CD8-positive, alpha-beta memory T cell (primary cell): ENCODE measurements around the gene ZNF736. TPM values are rescaled to one million over a fixed set of nuclear protein-coding genes. Genes with fewer than 3 reads are reported as not detected.
"Not testable (repeated sequence)": the region's sequence is repeated elsewhere in the genome, so short reads cannot be mapped to it uniquely, and the experiment has no call there.

ENCODE experiments used
- CTCF ChIA-PET: fragments of 350-600 bp; sonication (Branson Sonifier 250); formaldehyde crosslinking; loops from one replicate; lab custom pipeline; 2021; ENCODE audit warnings: antibody characterized with exemption; lab: Charles Lee
- POLR2A ChIA-PET: fragments of 350-600 bp; sonication (Branson Sonifier 250); formaldehyde crosslinking; loops from one replicate; lab custom pipeline; 2021; ENCODE audit warnings: antibody characterized with exemption; lab: Charles Lee
- DNase-seq, 5 donors: peaks; one replicate each; pipeline versions ENCODE4 v3.0.0 to v3.0.0-alpha.2; 2020 to 2022; ENCODE audit warnings: mixed read lengths in 1 of 5
- H3K27ac ChIP-seq: one replicate; pipeline ENCODE4 v1.7.0; 2013; ENCODE audit warnings: low read depth, mild to moderate bottlenecking, low read length, moderate library complexity
- H3K27me3 ChIP-seq: 2 replicates; pipeline ENCODE4 v1.7.0; 2013; ENCODE audit warnings: low read length, mild to moderate bottlenecking; ENCODE audit not compliant: insufficient read depth, poor library complexity, severe bottlenecking
- H3K36me3 ChIP-seq: 2 replicates; pipeline ENCODE4 v1.7.0; 2013; ENCODE audit warnings: mild to moderate bottlenecking, low read length, moderate library complexity; ENCODE audit not compliant: insufficient read depth
- H3K4me1 ChIP-seq: 2 replicates; pipeline ENCODE4 v1.7.0; 2013; ENCODE audit warnings: mild to moderate bottlenecking, low read length, moderate library complexity; ENCODE audit not compliant: insufficient read depth
- H3K4me3 ChIP-seq: 2 replicates; pipeline ENCODE4 v1.7.0; 2013; ENCODE audit warnings: mild to moderate bottlenecking, low read length
- H3K9me3 ChIP-seq: 2 replicates; pipeline ENCODE4 v1.7.0; 2013; ENCODE audit warnings: mild to moderate bottlenecking, low read length
- H3K27ac Mint-ChIP-seq, 8 donors: one replicate each; pipeline ENCODE4 v1.8.0; 2020 to 2021; ENCODE audit warnings: mixed read lengths in 8 of 8, mild to moderate bottlenecking in 6 of 8, inconsistent platforms in 3 of 8, moderate library complexity in 3 of 8
- H3K27me3 Mint-ChIP-seq, 2 donors: one replicate each; pipeline ENCODE4 v1.8.0; 2020 to 2021; ENCODE audit warnings: mixed read lengths in 2 of 2, mild to moderate bottlenecking in 1 of 2, moderate library complexity in 1 of 2
- H3K36me3 Mint-ChIP-seq, 3 donors: one replicate each; pipeline ENCODE4 v1.8.0; 2020 to 2021; ENCODE audit warnings: mixed read lengths in 3 of 3, inconsistent platforms in 1 of 3, mild to moderate bottlenecking in 1 of 3
- H3K4me1 Mint-ChIP-seq, 3 donors: one replicate each; pipeline ENCODE4 v1.8.0; 2020 to 2021; ENCODE audit warnings: mixed read lengths in 3 of 3, inconsistent platforms in 1 of 3, mild to moderate bottlenecking in 1 of 3
- H3K4me3 Mint-ChIP-seq, 7 donors: one replicate each; pipeline ENCODE4 v1.8.0; 2020 to 2021; ENCODE audit warnings: mixed read lengths in 7 of 7, mild to moderate bottlenecking in 6 of 7, moderate library complexity in 4 of 7, inconsistent platforms in 2 of 7
- H3K9me3 Mint-ChIP-seq, 5 donors: one replicate each; pipeline ENCODE4 v1.8.0; 2020 to 2022; ENCODE audit warnings: mixed read lengths in 5 of 5, mild to moderate bottlenecking in 3 of 5, moderate library complexity in 2 of 5, inconsistent platforms in 1 of 5
- polyA plus RNA-seq: library from polyadenylated mRNA; unstranded; fragments of 300-500 nt; fragmentation: Illumina TruSeq; gene quantifications from one replicate; pipeline ENCODE4 v1.2.3, GENCODE V29; 2021
- total RNA-seq, 2 experiments: library from RNA; stranded (reverse); gene quantifications; one replicate each; pipeline ENCODE4 v1.2.3, GENCODE V29; 2021

Gene ZNF736
- total and polyA plus RNA-seq, 3 experiments from 2014 or later, result 1.7 to 24.1 (median 22.8) TPM

DNA sequence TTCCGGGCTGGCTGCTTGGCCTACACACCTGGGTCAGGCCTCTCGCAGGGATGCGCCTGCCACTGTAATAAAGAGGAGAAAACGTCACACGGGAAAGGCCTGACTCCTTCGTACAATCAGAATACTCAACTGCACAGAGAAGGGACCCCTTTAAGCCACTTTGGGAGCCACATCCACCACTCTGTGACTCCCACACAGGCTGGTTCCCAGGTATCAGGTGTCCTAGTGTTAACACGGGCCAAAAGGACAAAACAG is 5.8 kb upstream of the ZNF736 start:
- Histone ChIP-seq H3K9me3 (no peaks in the 10 kb centered on the region), H3K27ac (peak overlapping the region; percentile 74), H3K27me3 (no peaks in the 10 kb centered on the region), H3K4me3 (peak overlapping the region; percentile 81), H3K36me3 (no peaks in the 10 kb centered on the region), H3K4me1 (peaks cover 17% of the 10 kb centered on the region)
- Mint-ChIP-seq H3K27me3 (peaks cover 0 to under 1% of the 10 kb centered on the region in 2 donors), H3K4me3 (peak overlapping the region; percentile 88 to 99 (median 97)), H3K4me1 (peaks cover 21 to 30% (median 27%) of the 10 kb centered on the region in 3 donors), H3K36me3 (peaks cover 0 to 7% (median 0%) of the 10 kb centered on the region in 3 donors), H3K27ac (peak overlapping the region; percentile 59 to 100 (median 98)), H3K9me3 (no peaks in the 10 kb centered on the region)
- ChIA-PET POLR2A (interaction anchor here (1.5 to 1.6 kb wide), 2 partner anchors 255 to 358 kb away, joined by 8 to 15 read pairs; partner anchors contain the start of genes ZNF107 and ZNF680), CTCF (interaction anchor here (1.0 to 1.3 kb wide), 2 partner anchors 323 to 358 kb away, joined by 3 to 7 read pairs; partner anchors contain the start of gene ZNF107)
- DNase-seq, result peak in 1 of 5 donors; percentile 3

DNA sequence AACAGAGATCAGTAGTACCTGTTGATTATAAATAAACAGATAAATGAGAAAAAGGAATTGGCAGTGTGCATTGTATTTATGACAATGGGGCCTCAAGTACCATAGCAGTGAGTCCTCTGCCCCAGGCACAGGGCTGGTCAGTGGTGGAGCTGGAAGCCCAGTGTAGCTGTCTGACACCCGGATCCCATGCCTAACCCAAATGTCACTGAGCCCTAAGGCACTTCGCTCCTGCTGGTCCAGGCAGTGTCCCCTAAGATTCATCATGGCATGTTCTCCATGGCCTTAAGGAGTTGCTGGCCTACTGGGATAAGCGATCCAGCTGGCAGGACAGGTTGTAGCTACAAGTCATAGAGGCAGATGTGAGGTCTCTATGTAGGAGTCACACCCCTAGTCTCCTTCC is 3.3 kb upstream of the ZNF736 start:
- Mint-ChIP-seq H3K4me3 (no peak overlapping the region), H3K4me1 (peaks cover 44 to 55% (median 49%) of the 10 kb centered on the region in 3 donors), H3K27me3 (no peaks in the 10 kb centered on the region), H3K27ac (no peak overlapping the region), H3K36me3 (peaks cover 0 to 19% (median 0%) of the 10 kb centered on the region in 3 donors), H3K9me3 (no peaks in the 10 kb centered on the region)
- H3K4me1 ChIP-seq, result peaks cover 35% of the 10 kb centered on the region
- no peaks in the 10 kb centered on the region for H3K36me3 ChIP-seq
- ChIA-PET POLR2A (no interaction called here), CTCF (no interaction called here)
- DNase-seq, result no peak
- no peaks in the 10 kb centered on the region for H3K9me3 ChIP-seq
- H3K27ac ChIP-seq, result no peak overlapping the region
- H3K27me3 ChIP-seq, result no peaks in the 10 kb centered on the region
- H3K4me3 ChIP-seq, result no peak overlapping the region

DNA sequence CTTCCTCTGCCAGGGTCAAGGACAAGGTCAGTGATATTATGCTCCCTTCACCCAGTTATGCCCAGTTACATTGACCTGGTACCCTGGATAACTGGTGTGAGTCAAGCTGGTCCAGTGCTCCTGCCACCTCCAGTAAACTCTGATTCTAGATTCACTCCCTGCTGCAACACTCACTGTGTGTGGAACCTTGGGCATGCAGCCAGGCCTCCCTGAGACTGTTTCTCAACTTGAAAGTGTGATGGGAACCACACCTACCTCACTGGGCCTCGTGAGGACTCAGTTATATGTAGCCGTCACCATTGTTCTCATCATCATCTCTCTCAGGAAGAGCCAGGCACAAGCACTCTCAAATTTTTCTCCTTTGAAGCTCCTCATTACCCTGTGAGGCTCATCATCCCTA is 935 bp upstream of the ZNF736 start:
- H3K4me3 Mint-ChIP-seq, result peak overlapping the region in 2 of 7 donors; percentile 18 to 92
- no peaks in the 10 kb centered on the region for H3K36me3 ChIP-seq
- H3K9me3 Mint-ChIP-seq, result no peaks in the 10 kb centered on the region
- no peak overlapping the region for H3K4me3 ChIP-seq
- H3K27me3 ChIP-seq, result no peaks in the 10 kb centered on the region
- H3K9me3 ChIP-seq, result no peaks in the 10 kb centered on the region
- no peak for DNase-seq
- no peak overlapping the region for H3K27ac ChIP-seq
- peaks cover 0 to 20% (median 2%) of the 10 kb centered on the region in 3 donors for H3K36me3 Mint-ChIP-seq
- H3K27ac Mint-ChIP-seq, result peak overlapping the region in 7 of 8 donors; percentile 28 to 99 (median 89)
- peaks cover 39 to 55% (median 41%) of the 10 kb centered on the region in 3 donors for H3K4me1 Mint-ChIP-seq
- POLR2A ChIA-PET, result interaction anchor here (2.3 kb wide), 1 partner anchor 250 kb away, joined by 12 read pairs; the partner anchor contains the start of gene ZNF680
- H3K4me1 ChIP-seq, result peaks cover 26% of the 10 kb centered on the region
- CTCF ChIA-PET, result interaction anchor here (1.2 to 1.6 kb wide), 2 partner anchors 10 to 260 kb away, joined by 3 to 4 read pairs; no protein-coding TSS in a partner anchor
- no peaks in the 10 kb centered on the region for H3K27me3 Mint-ChIP-seq

DNA sequence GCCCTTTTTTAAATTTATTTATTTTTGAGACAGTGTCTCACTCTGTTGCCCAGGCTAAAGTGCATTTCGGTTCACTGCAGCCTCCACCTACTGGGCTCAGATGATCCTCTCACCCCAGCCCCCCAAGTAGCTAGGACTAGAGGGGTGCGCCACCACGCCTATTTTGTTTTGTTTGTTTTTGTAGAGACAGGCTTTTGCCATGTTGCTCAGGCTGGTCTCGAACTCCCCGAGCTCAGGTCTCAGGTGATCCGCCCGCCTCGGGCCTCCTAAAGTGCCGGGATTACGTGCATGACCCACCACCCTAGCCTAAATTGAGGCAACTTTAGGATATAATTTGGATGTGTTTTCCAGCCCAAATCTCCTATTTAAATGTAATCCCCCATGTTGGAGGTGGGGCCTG is 805 bp downstream of the ZNF736 start:
- no peaks in the 10 kb centered on the region for H3K9me3 ChIP-seq
- no peaks in the 10 kb centered on the region for H3K36me3 ChIP-seq
- H3K27ac ChIP-seq, result peak overlapping the region; percentile 85
- H3K9me3 Mint-ChIP-seq, result no peaks in the 10 kb centered on the region
- no peak for DNase-seq
- H3K36me3 Mint-ChIP-seq, result peaks cover 0 to 22% (median 4%) of the 10 kb centered on the region in 3 donors
- peaks cover 23% of the 10 kb centered on the region for H3K4me1 ChIP-seq
- peaks cover 34 to 53% (median 38%) of the 10 kb centered on the region in 3 donors for H3K4me1 Mint-ChIP-seq
- CTCF ChIA-PET, result interaction anchor here (0.7 kb wide), 1 partner anchor 596 kb away, joined by 3 read pairs; no protein-coding TSS in a partner anchor
- H3K27me3 Mint-ChIP-seq, result no peaks in the 10 kb centered on the region
- peak overlapping the region; percentile 98 for H3K4me3 ChIP-seq
- peak overlapping the region; percentile 92 to 99 (median 99) for H3K4me3 Mint-ChIP-seq
- H3K27ac Mint-ChIP-seq, result peak overlapping the region; percentile 89 to 99 (median 98)
- no peaks in the 10 kb centered on the region for H3K27me3 ChIP-seq
- POLR2A ChIA-PET, result interaction anchor here (0.7 to 2.3 kb wide), 6 partner anchors 7 to 351 kb away, joined by 3 to 12 read pairs (median 8); partner anchors contain the start of genes ZNF107 and ZNF680

DNA sequence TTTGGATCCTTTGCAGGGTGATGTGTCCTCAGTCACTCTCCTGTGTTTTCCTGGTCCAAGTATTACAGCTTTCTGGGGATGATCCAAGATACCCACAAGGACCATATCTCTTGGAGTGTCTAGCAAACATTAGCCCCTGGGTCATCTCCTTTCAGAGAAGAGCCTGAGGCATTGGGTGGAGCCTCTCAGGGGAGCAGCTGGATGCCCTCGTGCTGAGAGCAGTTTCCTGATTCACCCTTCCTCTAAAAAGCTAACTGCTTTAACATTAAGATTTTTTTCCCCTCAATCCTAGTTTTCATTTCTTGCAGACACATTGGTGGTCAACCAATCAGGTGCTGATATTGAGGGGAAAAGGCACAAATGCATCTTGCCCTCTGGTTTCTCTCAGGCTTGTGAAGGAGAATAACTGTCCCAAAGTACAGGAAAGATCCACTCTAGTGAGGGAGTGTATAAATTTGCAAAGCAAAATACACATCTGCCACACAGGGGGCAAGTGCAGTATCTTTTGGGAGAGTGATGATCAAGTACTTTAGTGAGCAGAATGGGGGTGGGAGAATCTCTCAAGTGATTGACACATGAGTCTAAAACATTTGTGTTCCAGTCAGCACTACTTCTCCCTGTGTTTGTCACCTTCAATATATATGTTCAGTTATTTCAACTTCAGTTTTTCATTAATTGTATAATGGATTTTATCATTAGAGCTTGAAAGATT is 2.4 kb downstream of the ZNF736 start:
- POLR2A ChIA-PET, H3K4me3 ChIP-seq, H3K27ac ChIP-seq, H3K9me3 Mint-ChIP-seq, H3K36me3 ChIP-seq, H3K27me3 Mint-ChIP-seq, H3K27me3 ChIP-seq, DNase-seq, H3K9me3 ChIP-seq: not testable (repeated sequence)
- CTCF ChIA-PET, result interaction anchor here (2.7 kb wide), 1 partner anchor 9 kb away, joined by 6 read pairs; no protein-coding TSS in a partner anchor
- Mint-ChIP-seq H3K36me3 (peaks cover 0 to 28% (median 4%) of the 10 kb centered on the region in 3 donors), H3K27ac (peak overlapping the region in 2 of 8 donors; percentile 42 to 55), H3K4me1 (peaks cover 38 to 66% (median 48%) of the 10 kb centered on the region in 3 donors), H3K4me3 (peak overlapping the region in 6 of 7 donors; percentile 45 to 99 (median 90))
- H3K4me1 ChIP-seq, result peaks cover 23% of the 10 kb centered on the region

DNA sequence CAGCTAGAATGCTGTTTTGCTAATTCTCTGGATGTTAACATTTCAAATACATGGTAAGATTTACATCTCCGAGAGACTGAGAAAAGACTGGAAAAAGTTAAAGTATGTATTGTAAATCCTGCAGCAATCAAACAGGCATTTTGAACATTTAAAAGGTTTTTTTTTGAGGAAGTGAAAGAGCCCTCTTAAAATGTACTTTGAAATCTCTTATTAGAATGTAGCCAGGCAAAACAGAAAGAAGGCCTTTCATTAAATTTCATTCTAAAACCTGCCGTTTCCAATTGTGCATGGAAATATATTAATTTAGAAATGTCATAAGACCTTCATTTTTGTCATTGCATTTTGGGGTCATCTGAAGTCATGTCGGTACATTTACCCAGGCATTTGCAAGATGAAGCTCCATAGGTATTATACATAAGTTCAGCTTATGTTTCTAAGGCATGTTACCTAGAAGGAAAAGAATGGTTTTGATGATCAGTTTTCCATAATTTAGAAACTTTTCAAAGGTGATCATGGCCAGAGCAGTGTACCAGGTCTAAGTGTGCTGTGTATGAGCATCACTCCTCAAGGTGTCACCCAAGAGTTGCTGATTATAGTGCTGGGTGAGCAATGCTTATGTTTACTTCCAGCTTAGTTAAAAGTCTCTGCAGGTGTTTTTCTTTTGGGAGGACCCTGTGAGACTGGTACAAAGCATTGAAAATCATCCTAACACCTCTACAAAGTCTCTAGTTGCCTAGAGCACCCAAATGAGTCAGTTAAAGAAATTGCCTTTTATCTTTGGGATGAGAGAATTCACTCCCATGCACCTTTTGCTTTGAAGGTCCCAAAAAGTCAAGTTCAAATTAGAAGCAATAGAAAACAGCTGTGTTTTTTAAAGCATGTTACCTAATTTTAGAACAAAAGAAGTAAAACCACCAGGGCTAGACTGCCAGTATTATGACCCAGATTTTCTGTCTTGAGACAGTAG is 7.1 kb downstream of the ZNF736 start:
- no peaks in the 10 kb centered on the region for H3K4me1 ChIP-seq
- no peak overlapping the region for H3K4me3 Mint-ChIP-seq
- H3K36me3 ChIP-seq, result no peaks in the 10 kb centered on the region
- ChIA-PET CTCF (interaction anchor here (1.2 kb wide), 1 partner anchor 306 kb away, joined by 3 read pairs; no protein-coding TSS in a partner anchor), POLR2A (interaction anchor here (0.6 kb wide), 1 partner anchor 17 kb away, joined by 9 read pairs; no protein-coding TSS in a partner anchor)
- H3K27me3 Mint-ChIP-seq, result no peaks in the 10 kb centered on the region
- no peak overlapping the region for H3K27ac ChIP-seq
- peaks cover 12 to 44% (median 25%) of the 10 kb centered on the region in 3 donors for H3K36me3 Mint-ChIP-seq
- peaks cover 28 to 69% (median 45%) of the 10 kb centered on the region in 3 donors for H3K4me1 Mint-ChIP-seq
- H3K4me3 ChIP-seq, result no peak overlapping the region
- peak overlapping the region in 1 of 8 donors; percentile 32 for H3K27ac Mint-ChIP-seq
- peaks cover 0 to 7% (median 2%) of the 10 kb centered on the region in 5 donors for H3K9me3 Mint-ChIP-seq
- no peaks in the 10 kb centered on the region for H3K27me3 ChIP-seq
- DNase-seq, result no peak
- H3K9me3 ChIP-seq, result peaks cover 4% of the 10 kb centered on the region

DNA sequence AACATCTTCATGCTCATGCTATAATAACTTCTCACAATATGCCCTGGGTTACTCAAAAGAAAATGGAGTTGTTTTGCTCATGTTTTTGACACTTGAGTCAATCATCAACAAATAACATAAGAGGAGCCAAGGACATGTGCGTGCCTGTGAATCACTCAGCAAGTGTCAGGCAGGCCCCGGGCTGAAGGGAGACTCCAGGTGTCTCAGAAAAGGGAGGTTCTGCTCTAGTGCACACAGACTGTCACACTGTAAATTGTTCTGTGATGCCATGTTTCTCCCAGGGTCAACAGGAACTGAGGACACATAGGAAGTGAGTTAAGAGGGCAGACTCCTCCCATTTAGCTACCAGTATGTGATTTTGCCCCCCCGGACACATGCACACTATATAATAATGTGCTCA is 10.4 kb downstream of the ZNF736 start:
- Mint-ChIP-seq H3K36me3 (peaks cover 17 to 61% (median 56%) of the 10 kb centered on the region in 3 donors), H3K4me1 (peaks cover 44 to 73% (median 57%) of the 10 kb centered on the region in 3 donors), H3K9me3 (peaks cover 15 to 31% (median 28%) of the 10 kb centered on the region in 5 donors)
- H3K4me3 ChIP-seq, H3K36me3 ChIP-seq, POLR2A ChIA-PET, H3K27ac Mint-ChIP-seq, H3K4me1 ChIP-seq, DNase-seq, H3K27ac ChIP-seq, H3K9me3 ChIP-seq, H3K4me3 Mint-ChIP-seq, H3K27me3 ChIP-seq, H3K27me3 Mint-ChIP-seq: not testable (repeated sequence)
- CTCF ChIA-PET, result interaction anchor here (1.4 kb wide), 1 partner anchor 17 kb away, joined by 3 read pairs; no protein-coding TSS in a partner anchor
